Activated B cell treated with CpG ODN at 0.5 μM for 24 hours (primary cell): Measurements from ENCODE around the gene TRNP1. TPM values are rescaled to one million over a fixed set of nuclear protein-coding genes. Genes with fewer than 3 reads are reported as not detected.

Source experiments
- ATAC-seq: fragments of 200-7000 bp; cut with Tn5 transposase; one replicate; pipeline ENCODE4 v1.10.0; 2021; ENCODE audit warnings: low read depth, mild to moderate bottlenecking, moderate library complexity
- CTCF ChIA-PET: fragments of 350-600 bp; sonication (Branson Sonifier 250); formaldehyde crosslinking; loops from one replicate; lab custom pipeline; 2021; ENCODE audit warnings: antibody characterized with exemption; lab: Charles Lee
- POLR2A ChIA-PET: fragments of 350-600 bp; sonication (Branson Sonifier 250); formaldehyde crosslinking; loops from one replicate; lab custom pipeline; 2021; ENCODE audit warnings: antibody characterized with exemption; lab: Charles Lee
- DNase-seq: peaks from one replicate; pipeline ENCODE4 v3.0.0; 2022
- H3K27ac Mint-ChIP-seq: one replicate; pipeline ENCODE4 v1.8.0; 2020; ENCODE audit warnings: mixed read lengths
- H3K27me3 Mint-ChIP-seq: one replicate; pipeline ENCODE4 v1.8.0; 2021; ENCODE audit warnings: mixed read lengths
- H3K36me3 Mint-ChIP-seq: one replicate; pipeline ENCODE4 v1.8.0; 2021; ENCODE audit warnings: low read depth, mixed read lengths
- H3K4me1 Mint-ChIP-seq: one replicate; pipeline ENCODE4 v1.8.0; 2021; ENCODE audit warnings: mixed read lengths
- H3K4me3 Mint-ChIP-seq: one replicate; pipeline ENCODE4 v1.8.0; 2020; ENCODE audit warnings: mild to moderate bottlenecking, mixed read lengths
- H3K9me3 Mint-ChIP-seq: one replicate; pipeline ENCODE4 v1.8.0; 2020; ENCODE audit warnings: mixed read lengths
- CTCF ChIP-seq: fragments of 200-600 bp; IDR thresholded peaks from one replicate; pipeline ENCODE4 v1.8.0; 2022; ENCODE audit warnings: antibody characterized with exemption, mild to moderate bottlenecking
- intact Hi-C: fragments of 100-400 bp; cut with micrococcal nuclease; formaldehyde crosslinking; loops from one replicate; pipeline ENCODE4 v1.15.1; 2024
- total RNA-seq: library from RNA; stranded (reverse); gene quantifications from 2 replicates; pipeline ENCODE4 v1.2.3, GENCODE V29; 2022

Gene TRNP1
- total RNA-seq, 1 donor from 2014 or later = 0.44 TPM

GRCh38 chr1:26991310-26992116, 2.0 kb upstream of the TRNP1 start:
- TF ChIP-seq CTCF = no peak
- H3K9me3 Mint-ChIP-seq = no peaks in the 10 kb centered on the region
- ATAC-seq = no peak
- H3K36me3 Mint-ChIP-seq = no peaks in the 10 kb centered on the region
- no peak for DNase-seq
- H3K27me3 Mint-ChIP-seq = peaks cover 34% of the 10 kb centered on the region
- ChIA-PET POLR2A (no interaction called here), CTCF (no interaction called here)
- H3K4me3 Mint-ChIP-seq = peak overlapping the region; percentile 5
- H3K27ac Mint-ChIP-seq = no peak overlapping the region
- H3K4me1 Mint-ChIP-seq = peaks cover 13% of the 10 kb centered on the region
- intact Hi-C loops = no loop called here

- no peaks in the 10 kb centered on the region for H3K36me3 Mint-ChIP-seq
- peaks cover 33% of the 10 kb centered on the region for H3K27me3 Mint-ChIP-seq
- DNase-seq (no peak), ATAC-seq (peak; percentile 22)
- intact Hi-C loops = no loop called here
- TF ChIP-seq CTCF = no peak
- ChIA-PET CTCF (interaction anchor here (0.7 kb wide), 1 partner anchor 8 kb away, joined by 3 read pairs; no protein-coding TSS in a partner anchor), POLR2A (interaction anchor here (1.0 to 1.3 kb wide), 3 partner anchors 8 to 493 kb away, joined by 3 read pairs; partner anchors contain the start of gene TENT5B)
- H3K4me1 Mint-ChIP-seq = peaks cover 20% of the 10 kb centered on the region
- no peaks in the 10 kb centered on the region for H3K9me3 Mint-ChIP-seq
- peak overlapping the region; percentile 81 for H3K4me3 Mint-ChIP-seq
- no peak overlapping the region for H3K27ac Mint-ChIP-seq
These were observed 711 bp downstream of the TRNP1 start for GRCh38 chr1:26994020-26994786.

GRCh38 chr1:26994787-26995517, 1.5 kb downstream of the TRNP1 start:
- Mint-ChIP-seq H3K36me3 (no peaks in the 10 kb centered on the region), H3K27me3 (peaks cover 33% of the 10 kb centered on the region), H3K27ac (no peak overlapping the region), H3K4me1 (peaks cover 20% of the 10 kb centered on the region), H3K9me3 (no peaks in the 10 kb centered on the region), H3K4me3 (peak overlapping the region; percentile 81)
- no peak for TF ChIP-seq CTCF
- no peak for DNase-seq
- ChIA-PET CTCF (interaction anchor here (4.1 kb wide), 1 partner anchor 50 kb away, joined by 41 read pairs; no protein-coding TSS in a partner anchor), POLR2A (interaction anchor here (1.0 to 1.3 kb wide), 2 partner anchors 17 to 494 kb away, joined by 3 read pairs; partner anchors contain the start of gene TENT5B)
- intact Hi-C loops = no loop called here
- no peak for ATAC-seq

- no peak overlapping the region for H3K4me3 Mint-ChIP-seq
- H3K4me1 Mint-ChIP-seq = peaks cover 24% of the 10 kb centered on the region
- peaks cover 29% of the 10 kb centered on the region for H3K27me3 Mint-ChIP-seq
- ChIA-PET CTCF (interaction anchor here (1.2 to 4.1 kb wide), 6 partner anchors 10 to 116 kb away, joined by 3 to 41 read pairs (median 3); no protein-coding TSS in a partner anchor), POLR2A (no interaction called here)
- DNase-seq = no peak
- H3K9me3 Mint-ChIP-seq = no peaks in the 10 kb centered on the region
- intact Hi-C loops = no loop called here
- H3K27ac Mint-ChIP-seq = no peak overlapping the region
- no peaks in the 10 kb centered on the region for H3K36me3 Mint-ChIP-seq
- TF ChIP-seq CTCF = no peak
- ATAC-seq = no peak
These were observed 2.5 kb downstream of the TRNP1 start for GRCh38 chr1:26996024-26996423.
